ENCODE results near the gene IQGAP3.

IQGAP3 gene

DNA sequence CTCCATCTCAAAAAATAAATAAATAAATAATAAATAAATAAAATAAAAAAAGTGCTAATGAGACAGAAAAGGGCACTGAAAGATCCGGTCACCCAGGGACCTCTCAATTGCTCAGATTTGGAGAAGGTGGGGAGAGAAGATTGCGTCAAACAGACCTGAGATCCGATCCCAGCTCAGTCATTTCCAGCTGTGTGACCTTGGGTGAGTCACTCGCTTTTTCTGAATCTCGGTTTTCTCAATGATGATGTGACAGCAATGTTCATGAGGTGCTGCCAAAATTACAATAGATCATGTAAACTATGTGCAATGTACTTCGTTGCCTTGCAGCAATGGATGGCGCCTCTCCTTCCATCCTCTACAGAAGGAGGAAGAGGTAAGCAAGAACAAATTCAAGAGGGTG, 60.7 kb downstream of the IQGAP3 start:
- H3K27me3 ChIP-seq (replicated peaks) = no peaks in the 10 kb centered on the region
- DNase-seq = no peak
- in situ Hi-C loops (cut with HindIII; ENCODE audit: low pct_ligation_motif_present, low sequenced_read_pairs) = no loop called here
- H3K27ac ChIP-seq = no peak overlapping the region
- no peaks in the 10 kb centered on the region for H3K36me3 ChIP-seq (replicated peaks)
- TF ChIP-seq, protein P1, sequence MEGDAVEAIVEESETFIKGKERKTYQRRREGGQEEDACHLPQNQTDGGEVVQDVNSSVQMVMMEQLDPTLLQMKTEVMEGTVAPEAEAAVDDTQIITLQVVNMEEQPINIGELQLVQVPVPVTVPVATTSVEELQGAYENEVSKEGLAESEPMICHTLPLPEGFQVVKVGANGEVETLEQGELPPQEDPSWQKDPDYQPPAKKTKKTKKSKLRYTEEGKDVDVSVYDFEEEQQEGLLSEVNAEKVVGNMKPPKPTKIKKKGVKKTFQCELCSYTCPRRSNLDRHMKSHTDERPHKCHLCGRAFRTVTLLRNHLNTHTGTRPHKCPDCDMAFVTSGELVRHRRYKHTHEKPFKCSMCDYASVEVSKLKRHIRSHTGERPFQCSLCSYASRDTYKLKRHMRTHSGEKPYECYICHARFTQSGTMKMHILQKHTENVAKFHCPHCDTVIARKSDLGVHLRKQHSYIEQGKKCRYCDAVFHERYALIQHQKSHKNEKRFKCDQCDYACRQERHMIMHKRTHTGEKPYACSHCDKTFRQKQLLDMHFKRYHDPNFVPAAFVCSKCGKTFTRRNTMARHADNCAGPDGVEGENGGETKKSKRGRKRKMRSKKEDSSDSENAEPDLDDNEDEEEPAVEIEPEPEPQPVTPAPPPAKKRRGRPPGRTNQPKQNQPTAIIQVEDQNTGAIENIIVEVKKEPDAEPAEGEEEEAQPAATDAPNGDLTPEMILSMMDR (IDR thresholded peaks at IDR 0.05; ENCODE audit: low read depth, low read length, missing control alignments) = no peak
- H3K4me3 ChIP-seq (ENCODE audit: low read depth, low read length) = no peak overlapping the region

DNA sequence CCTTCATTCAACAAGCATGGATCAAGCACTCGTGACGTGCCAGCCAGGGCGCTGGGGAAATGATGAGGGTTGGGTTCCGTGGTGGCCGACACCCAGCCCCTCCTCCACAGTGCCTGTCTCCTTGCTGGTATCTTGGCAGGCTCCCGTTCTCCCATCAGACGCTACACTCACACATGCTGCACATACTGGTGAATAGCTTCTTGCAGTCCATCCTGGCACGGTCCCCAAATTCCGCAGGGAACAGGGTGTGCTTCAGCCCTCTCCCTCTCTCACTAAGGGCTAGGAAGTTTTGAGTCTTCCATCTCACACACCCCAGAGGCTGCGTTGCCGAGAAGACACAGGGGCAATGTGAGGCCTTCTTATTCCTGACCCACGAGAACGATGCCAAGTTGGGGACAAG, 61.7 kb downstream of the IQGAP3 start:
- no peak for DNase-seq
- H3K27ac ChIP-seq = no peak overlapping the region
- no peaks in the 10 kb centered on the region for H3K36me3 ChIP-seq (replicated peaks)
- H3K4me3 ChIP-seq (ENCODE audit: low read depth, low read length) = no peak overlapping the region
- no peaks in the 10 kb centered on the region for H3K27me3 ChIP-seq (replicated peaks)
- in situ Hi-C loops (cut with HindIII; ENCODE audit: low pct_ligation_motif_present, low sequenced_read_pairs) = no loop called here
- TF ChIP-seq, protein P1 (IDR thresholded peaks at IDR 0.05; ENCODE audit: low read depth, low read length, missing control alignments) = no peak

DNA sequence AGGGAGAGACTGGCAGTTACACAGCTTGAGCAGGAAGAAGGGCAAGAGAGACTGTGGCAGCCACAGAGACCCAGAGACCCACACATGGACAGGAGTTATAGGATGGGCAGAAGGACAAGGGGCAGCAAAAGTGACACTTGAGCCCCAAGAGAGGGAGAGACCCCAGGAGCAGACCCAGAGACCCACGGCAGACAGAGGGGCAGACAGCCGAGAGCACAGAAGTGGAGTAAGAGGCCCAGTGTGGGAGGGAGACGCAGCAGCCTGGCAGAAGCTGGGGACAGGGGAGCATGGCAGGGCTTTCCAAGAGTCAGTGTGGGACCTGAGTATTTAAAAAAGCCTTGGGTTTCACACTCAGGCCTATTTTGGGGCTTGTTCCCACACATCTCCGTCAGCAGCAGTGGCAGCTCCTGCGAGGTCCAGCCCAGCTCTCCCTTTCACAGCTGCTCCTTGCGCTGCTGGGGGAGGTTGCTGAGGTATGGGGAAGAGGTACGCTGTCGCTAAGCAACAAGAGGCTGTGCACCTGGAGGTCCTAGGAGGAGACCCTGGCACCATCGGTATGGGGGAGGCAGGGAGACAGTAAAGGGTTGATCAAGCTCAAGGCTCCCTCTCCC, 62.8 kb downstream of the IQGAP3 start:
- TF ChIP-seq, protein P1 (IDR thresholded peaks at IDR 0.05; ENCODE audit: low read depth, low read length, missing control alignments) = no peak
- no peak overlapping the region for H3K27ac ChIP-seq
- H3K27me3 ChIP-seq (replicated peaks) = no peaks in the 10 kb centered on the region
- H3K36me3 ChIP-seq (replicated peaks) = no peaks in the 10 kb centered on the region
- no peak overlapping the region for H3K4me3 ChIP-seq (ENCODE audit: low read depth, low read length)
- in situ Hi-C loops (cut with HindIII; ENCODE audit: low pct_ligation_motif_present, low sequenced_read_pairs) = no loop called here
- DNase-seq = no peak

DNA sequence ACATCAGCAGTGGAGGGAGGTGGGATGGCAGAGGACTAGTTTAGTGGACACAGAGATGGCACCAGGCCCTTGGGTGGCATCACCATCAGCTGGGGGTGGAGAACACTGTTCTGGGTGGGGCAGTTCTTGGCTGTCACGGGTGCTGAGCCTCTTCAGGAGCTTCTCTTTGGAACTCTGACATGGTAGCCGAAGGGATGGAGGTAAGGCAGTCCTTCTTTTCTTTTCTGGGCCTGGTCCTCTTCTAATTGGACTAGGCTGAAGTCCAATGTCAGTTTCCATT, 63.5 kb downstream of the IQGAP3 start:
- Histone ChIP-seq H3K36me3 (replicated peaks) (no peaks in the 10 kb centered on the region), H3K4me3 (ENCODE audit: low read depth, low read length) (no peak overlapping the region), H3K27me3 (replicated peaks) (no peaks in the 10 kb centered on the region), H3K27ac (no peak overlapping the region)
- TF ChIP-seq, protein P1 (IDR thresholded peaks at IDR 0.05; ENCODE audit: low read depth, low read length, missing control alignments) = no peak
- DNase-seq = no peak
- in situ Hi-C loops (cut with HindIII; ENCODE audit: low pct_ligation_motif_present, low sequenced_read_pairs) = no loop called here

DNA sequence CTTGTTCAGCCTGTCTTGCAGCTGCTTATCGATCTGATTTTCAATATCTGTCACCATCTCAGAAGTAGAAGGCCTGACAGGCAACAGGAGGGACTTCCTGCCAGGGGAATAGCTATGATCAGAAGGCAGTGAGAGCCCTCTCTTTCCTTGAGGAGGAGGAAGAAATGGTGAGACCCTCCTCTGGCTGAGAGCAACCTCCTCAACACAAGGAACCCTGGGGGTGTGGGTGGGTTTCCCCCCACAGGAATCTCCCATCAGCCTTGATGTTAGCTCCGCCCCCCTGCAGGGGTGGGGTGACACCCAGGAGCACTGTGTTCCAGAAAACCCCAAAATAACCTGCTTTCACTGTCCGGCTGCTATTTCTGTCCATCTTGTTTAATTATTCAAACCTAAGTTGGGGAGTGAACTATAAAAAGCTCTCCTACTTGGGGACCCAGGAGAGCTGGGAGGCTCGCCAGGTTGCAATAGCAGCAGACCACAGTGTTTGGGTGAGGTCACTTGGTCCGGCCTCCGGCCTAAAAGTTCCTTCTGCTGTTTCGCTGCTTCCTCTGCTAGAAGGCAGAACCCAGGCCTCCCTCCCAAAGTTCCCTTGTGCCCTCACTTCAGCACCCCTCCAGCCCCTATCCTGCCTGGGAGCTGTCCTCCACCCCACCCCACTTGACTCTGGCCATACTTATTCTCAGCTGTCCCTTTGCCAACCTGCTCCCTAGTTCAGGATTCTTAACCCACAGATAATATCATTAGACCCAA, 64.0 kb downstream of the IQGAP3 start:
- H3K36me3 ChIP-seq (replicated peaks) = no peaks in the 10 kb centered on the region
- in situ Hi-C loops (cut with HindIII; ENCODE audit: low pct_ligation_motif_present, low sequenced_read_pairs) = no loop called here
- H3K27me3 ChIP-seq (replicated peaks) = no peaks in the 10 kb centered on the region
- TF ChIP-seq, protein P1 (IDR thresholded peaks at IDR 0.05; ENCODE audit: low read depth, low read length, missing control alignments) = no peak
- no peak overlapping the region for H3K27ac ChIP-seq
- no peak overlapping the region for H3K4me3 ChIP-seq (ENCODE audit: low read depth, low read length)
- DNase-seq = no peak

DNA sequence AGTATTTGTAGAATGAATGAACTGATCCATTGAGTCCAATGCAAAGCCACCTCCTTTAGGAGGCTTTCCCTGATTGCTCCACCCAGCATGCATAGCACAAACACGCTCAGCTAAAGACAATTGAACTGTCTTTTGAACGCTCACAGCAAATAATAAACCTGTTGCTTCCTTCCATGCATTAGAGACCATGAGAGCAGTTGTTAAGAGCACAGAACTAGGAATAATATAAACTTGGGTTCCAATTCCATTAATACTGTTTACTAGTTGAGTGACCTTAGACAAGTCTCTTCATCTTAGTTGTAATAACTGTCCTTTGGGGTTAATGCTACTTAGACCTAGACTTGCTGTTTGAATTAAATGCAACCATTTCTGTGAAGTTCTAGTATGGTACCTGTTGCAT, 65.9 kb downstream of the IQGAP3 start:
- no peak overlapping the region for H3K27ac ChIP-seq

More for the DNA sequence above, 65.9 kb downstream of the IQGAP3 start:
- no peaks in the 10 kb centered on the region for H3K36me3 ChIP-seq (replicated peaks)
- H3K27me3 ChIP-seq (replicated peaks) = no peaks in the 10 kb centered on the region
- in situ Hi-C loops (cut with HindIII; ENCODE audit: low pct_ligation_motif_present, low sequenced_read_pairs) = no loop called here
- no peak for DNase-seq
- TF ChIP-seq, protein P1 (IDR thresholded peaks at IDR 0.05; ENCODE audit: low read depth, low read length, missing control alignments) = no peak
- H3K4me3 ChIP-seq (ENCODE audit: low read depth, low read length) = no peak overlapping the region

Data from brain microvascular endothelial cell (primary cell).